ENCODE measurements around the gene KCNJ11.

Gene KCNJ11

DNA sequence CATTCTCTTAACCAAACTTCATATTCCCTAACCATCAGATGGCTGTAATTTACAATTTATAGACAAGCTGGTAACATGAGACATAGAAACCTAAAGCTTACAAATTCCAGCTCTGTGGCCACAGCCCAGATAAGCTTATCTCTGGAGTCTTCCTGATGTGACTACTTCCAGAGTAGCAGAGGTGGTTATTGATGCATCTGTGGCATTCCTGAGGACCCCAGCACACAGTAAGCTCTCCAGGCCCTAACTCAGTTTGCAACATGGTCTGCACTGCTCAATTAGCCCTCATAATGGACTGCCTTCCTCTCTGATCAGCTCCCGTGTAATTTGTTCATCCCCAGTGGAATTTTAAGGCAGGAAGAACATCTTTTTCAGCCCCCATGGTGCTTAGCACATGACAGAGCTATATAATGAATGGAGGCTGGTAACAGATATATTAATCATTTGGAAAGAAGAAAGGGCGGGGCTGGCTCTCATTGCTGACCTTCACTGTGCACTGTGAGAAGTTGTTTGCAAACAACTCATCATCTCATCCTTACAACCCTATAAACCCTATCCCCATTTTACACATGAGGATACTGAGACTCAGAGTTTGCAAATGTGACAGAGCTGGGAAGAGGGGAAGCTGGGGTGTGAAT is 30.1 kb upstream of the KCNJ11 start:
- Histone ChIP-seq H3K36me3 (ENCODE audit: control insufficient read depth, insufficient read depth, low read length) (no peaks in the 10 kb centered on the region), H3K27ac (ENCODE audit: low read depth, low read length) (no peak overlapping the region), H3K4me1 (ENCODE audit: control insufficient read depth, insufficient read depth, low read length) (0 out of 2 replicates have a peak, but pooled peaks cover 8% of the 10 kb centered on the region), H3K9me3 (ENCODE audit: control insufficient read depth, insufficient read depth, low read length) (no peaks in the 10 kb centered on the region), H3K4me3 (ENCODE audit: low read depth, low read length) (no peak overlapping the region), H3K27me3 (ENCODE audit: control insufficient read depth, insufficient read depth, low read length) (no peaks in the 10 kb centered on the region; the same call in 1 of the 2 replicates), H3K9ac (ENCODE audit: low read depth, low read length) (no peak overlapping the region)

DNA sequence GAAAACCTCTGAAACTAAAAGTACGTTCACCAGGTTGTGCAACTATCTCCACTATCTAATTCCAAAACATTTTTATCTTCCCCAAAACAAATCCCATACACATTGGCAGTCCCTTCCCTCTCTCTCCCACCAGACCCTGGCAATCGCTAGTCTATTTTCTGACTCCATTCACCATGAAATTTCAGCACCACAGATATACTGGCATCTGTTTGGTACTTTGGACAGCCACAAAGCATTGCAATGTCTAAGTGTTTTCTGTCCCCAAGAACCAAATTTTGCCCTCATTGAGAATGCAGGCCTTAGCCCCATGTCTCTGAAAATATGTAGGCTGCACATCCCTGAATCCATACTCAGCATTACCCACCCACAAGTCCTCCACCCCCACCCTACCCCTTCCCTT is 28.0 kb upstream of the KCNJ11 start:
- Histone ChIP-seq H3K27ac (ENCODE audit: low read depth, low read length) (no peak overlapping the region), H3K4me1 (ENCODE audit: control insufficient read depth, insufficient read depth, low read length) (0 out of 2 replicates have a peak, but pooled peaks cover 8% of the 10 kb centered on the region), H3K4me3 (ENCODE audit: low read depth, low read length) (no peak overlapping the region)

DNA sequence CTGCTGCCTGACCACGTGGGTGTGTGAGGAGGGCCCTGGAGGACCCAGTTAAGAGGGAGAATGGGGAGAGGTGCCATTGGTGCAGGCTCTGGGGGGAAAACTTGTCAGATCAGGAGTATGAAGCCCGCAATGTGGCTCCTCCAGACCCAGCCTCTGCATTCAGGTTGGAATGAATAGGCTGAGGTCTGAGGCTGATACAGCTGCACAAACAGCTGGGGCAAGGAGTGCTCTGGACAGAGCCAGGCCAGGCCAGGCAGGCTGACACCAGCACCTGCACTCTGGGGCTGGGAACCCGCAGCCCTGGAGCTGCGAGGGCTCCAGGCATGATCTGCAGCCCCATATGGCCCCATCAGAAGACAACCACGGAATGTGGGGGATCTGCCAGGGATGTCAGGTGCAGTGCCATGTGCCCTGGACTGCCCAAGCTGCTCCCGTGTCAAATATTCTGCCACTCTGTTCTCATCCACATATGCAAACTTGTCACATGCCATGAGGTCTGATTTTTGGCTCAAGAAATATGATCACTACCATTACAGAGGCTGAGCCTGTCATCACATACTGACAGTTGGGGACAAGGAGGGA is 27.2 kb upstream of the KCNJ11 start:
- Histone ChIP-seq H3K27ac (ENCODE audit: low read depth, low read length) (no peak overlapping the region), H3K9ac (ENCODE audit: low read depth, low read length) (no peak overlapping the region), H3K4me1 (ENCODE audit: control insufficient read depth, insufficient read depth, low read length) (0 out of 2 replicates have a peak, but pooled peaks cover 2% of the 10 kb centered on the region), H3K4me3 (ENCODE audit: low read depth, low read length) (no peak overlapping the region), H3K9me3 (ENCODE audit: control insufficient read depth, insufficient read depth, low read length) (no peaks in the 10 kb centered on the region), H3K36me3 (ENCODE audit: control insufficient read depth, insufficient read depth, low read length) (no peaks in the 10 kb centered on the region), H3K27me3 (ENCODE audit: control insufficient read depth, insufficient read depth, low read length) (no peaks in the 10 kb centered on the region; the same call in 1 of the 2 replicates)

More for the DNA sequence above, 28.0 kb upstream of the KCNJ11 start:
- Histone ChIP-seq H3K27me3 (ENCODE audit: control insufficient read depth, insufficient read depth, low read length) (no peaks in the 10 kb centered on the region; the same call in 1 of the 2 replicates), H3K36me3 (ENCODE audit: control insufficient read depth, insufficient read depth, low read length) (no peaks in the 10 kb centered on the region), H3K9me3 (ENCODE audit: control insufficient read depth, insufficient read depth, low read length) (no peaks in the 10 kb centered on the region), H3K9ac (ENCODE audit: low read depth, low read length) (no peak overlapping the region)

DNA sequence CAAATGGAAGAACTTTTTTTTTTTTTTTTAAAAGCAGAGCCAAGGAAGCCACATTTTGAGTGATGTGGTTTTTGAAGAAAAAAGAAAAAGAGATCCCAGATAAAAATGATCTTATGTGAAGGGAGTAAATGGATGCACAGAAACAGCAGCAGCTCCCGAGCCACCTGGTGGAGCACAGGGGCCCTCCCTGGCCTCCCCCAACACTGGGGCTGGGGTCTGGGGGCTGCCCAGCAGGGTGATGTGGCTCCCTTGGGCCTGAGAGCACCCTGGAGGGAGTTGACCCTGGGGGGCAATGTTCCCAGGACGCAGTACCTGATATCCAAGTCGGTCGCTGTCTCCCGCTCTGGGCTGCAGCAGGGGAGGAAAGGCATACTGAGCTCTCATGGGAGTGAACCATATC is 26.5 kb upstream of the KCNJ11 start:
- Histone ChIP-seq H3K27ac (ENCODE audit: low read depth, low read length) (no peak overlapping the region), H3K27me3 (ENCODE audit: control insufficient read depth, insufficient read depth, low read length) (no peaks in the 10 kb centered on the region; the same call in 1 of the 2 replicates), H3K36me3 (ENCODE audit: control insufficient read depth, insufficient read depth, low read length) (no peaks in the 10 kb centered on the region), H3K9ac (ENCODE audit: low read depth, low read length) (no peak overlapping the region), H3K4me1 (ENCODE audit: control insufficient read depth, insufficient read depth, low read length) (no peaks in the 10 kb centered on the region), H3K4me3 (ENCODE audit: low read depth, low read length) (no peak overlapping the region), H3K9me3 (ENCODE audit: control insufficient read depth, insufficient read depth, low read length) (no peaks in the 10 kb centered on the region)

DNA sequence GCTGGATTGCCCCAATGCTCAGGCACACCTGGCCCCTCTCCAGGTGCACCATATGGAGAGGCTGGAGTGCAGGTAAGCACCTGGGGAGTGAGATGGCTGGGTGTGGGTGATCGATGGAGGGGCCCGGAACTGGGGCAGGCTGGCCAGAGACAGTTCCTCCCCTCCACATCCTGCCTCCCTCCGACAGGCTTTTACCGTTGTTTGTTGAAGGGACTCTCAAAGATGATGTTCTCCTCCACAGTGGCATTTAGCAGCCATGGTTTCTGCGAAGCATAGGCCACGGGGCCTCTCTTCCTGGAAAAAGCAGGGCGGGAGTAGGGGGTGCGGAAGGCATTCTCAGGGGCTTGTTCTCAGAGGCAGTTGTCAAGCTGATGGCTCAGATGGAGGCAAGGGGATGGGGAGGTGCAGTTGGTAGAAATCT is 25.9 kb upstream of the KCNJ11 start:
- Histone ChIP-seq H3K4me3 (ENCODE audit: low read depth, low read length) (no peak overlapping the region), H3K27ac (ENCODE audit: low read depth, low read length) (no peak overlapping the region), H3K9ac (ENCODE audit: low read depth, low read length) (no peak overlapping the region), H3K4me1 (ENCODE audit: control insufficient read depth, insufficient read depth, low read length) (no peaks in the 10 kb centered on the region), H3K9me3 (ENCODE audit: control insufficient read depth, insufficient read depth, low read length) (no peaks in the 10 kb centered on the region), H3K27me3 (ENCODE audit: control insufficient read depth, insufficient read depth, low read length) (no peaks in the 10 kb centered on the region), H3K36me3 (ENCODE audit: control insufficient read depth, insufficient read depth, low read length) (no peaks in the 10 kb centered on the region)

DNA sequence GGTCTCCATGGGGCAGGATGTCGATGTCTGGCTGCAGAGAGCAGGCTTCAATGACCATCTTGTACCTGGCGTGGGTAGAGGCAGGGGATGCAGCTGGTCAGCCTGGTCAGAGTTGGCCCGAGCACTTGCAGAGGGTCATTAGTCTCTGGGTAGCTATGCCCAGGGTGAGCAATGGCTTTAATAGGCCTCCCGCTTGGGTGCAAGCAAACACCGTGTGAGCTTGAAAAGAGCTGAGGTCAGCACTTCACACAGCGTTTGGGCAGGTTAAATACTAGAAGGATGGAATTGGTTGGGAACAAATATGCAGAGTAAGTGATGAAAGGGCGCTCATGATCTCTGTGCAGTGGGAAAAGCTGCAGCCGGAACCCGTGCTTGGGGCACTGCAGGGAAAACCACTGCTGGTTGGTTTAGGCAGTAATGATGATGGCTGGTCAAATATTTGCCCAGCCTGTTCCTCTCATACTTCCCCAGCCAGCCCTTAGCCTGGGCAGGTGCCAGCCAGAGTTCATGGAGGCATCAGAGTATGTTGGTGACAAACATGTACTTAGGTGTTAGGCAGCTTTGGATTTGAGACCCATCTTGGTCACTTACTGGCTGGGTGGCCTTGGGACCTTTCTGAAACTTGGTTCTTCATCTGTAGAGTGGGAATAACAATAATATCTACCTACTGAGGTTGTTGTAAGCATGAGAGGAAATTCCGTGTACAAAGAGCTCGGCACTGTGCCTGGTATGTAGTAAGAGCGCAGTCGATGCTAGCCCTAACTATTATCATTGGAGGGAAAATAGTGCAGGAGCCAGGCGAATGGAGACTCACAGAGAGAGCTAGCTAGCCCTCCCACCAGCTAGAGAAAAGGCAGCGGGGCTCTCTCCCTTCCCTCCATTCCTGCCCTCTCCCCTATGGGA is 25.2 kb upstream of the KCNJ11 start:
- Histone ChIP-seq H3K27ac (ENCODE audit: low read depth, low read length) (no peak overlapping the region), H3K4me1 (ENCODE audit: control insufficient read depth, insufficient read depth, low read length) (no peaks in the 10 kb centered on the region), H3K9ac (ENCODE audit: low read depth, low read length) (no peak overlapping the region), H3K9me3 (ENCODE audit: control insufficient read depth, insufficient read depth, low read length) (no peaks in the 10 kb centered on the region), H3K4me3 (ENCODE audit: low read depth, low read length) (no peak overlapping the region), H3K36me3 (ENCODE audit: control insufficient read depth, insufficient read depth, low read length) (no peaks in the 10 kb centered on the region), H3K27me3 (ENCODE audit: control insufficient read depth, insufficient read depth, low read length) (no peaks in the 10 kb centered on the region)

DNA sequence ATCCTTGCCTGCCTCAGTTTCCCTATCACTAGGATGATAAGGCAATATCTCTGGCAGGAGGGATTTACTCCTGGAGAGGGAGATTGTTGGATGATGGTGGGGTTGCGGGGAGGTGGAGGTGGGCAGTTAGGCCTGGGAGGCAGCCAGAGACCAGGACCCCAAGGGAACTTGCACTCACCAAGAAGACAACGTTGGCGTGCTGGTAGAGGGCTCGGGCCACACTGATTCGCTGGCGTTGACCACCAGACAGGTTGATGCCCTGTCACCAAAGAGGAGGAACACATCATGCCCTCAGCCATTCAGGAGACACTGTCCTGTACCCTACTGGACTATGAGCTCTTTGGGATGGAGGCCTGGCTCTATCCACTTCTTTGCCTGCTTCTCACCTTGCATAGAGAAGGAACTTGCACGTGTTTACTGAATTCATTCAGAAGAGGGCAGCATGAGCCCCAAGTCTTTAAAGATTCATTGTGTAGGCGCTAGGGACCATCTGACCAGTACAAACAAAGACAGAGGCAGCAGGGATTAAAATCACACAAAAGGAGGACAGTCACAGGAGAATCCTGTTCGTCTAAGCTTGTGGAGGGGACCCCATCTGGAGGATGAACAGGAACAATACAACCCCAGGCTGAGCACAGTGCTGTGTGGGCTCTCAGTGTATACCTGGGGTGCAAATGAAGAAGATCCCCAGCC is 24.2 kb upstream of the KCNJ11 start:
- H3K27me3 ChIP-seq (ENCODE audit: control insufficient read depth, insufficient read depth, low read length) = no peaks in the 10 kb centered on the region
- H3K27ac ChIP-seq (ENCODE audit: low read depth, low read length) = no peak overlapping the region
- no peak overlapping the region for H3K9ac ChIP-seq (ENCODE audit: low read depth, low read length)
- H3K36me3 ChIP-seq (ENCODE audit: control insufficient read depth, insufficient read depth, low read length) = no peaks in the 10 kb centered on the region
- no peak overlapping the region for H3K4me3 ChIP-seq (ENCODE audit: low read depth, low read length)
- no peaks in the 10 kb centered on the region for H3K9me3 ChIP-seq (ENCODE audit: control insufficient read depth, insufficient read depth, low read length)
- no peaks in the 10 kb centered on the region for H3K4me1 ChIP-seq (ENCODE audit: control insufficient read depth, insufficient read depth, low read length)

DNA sequence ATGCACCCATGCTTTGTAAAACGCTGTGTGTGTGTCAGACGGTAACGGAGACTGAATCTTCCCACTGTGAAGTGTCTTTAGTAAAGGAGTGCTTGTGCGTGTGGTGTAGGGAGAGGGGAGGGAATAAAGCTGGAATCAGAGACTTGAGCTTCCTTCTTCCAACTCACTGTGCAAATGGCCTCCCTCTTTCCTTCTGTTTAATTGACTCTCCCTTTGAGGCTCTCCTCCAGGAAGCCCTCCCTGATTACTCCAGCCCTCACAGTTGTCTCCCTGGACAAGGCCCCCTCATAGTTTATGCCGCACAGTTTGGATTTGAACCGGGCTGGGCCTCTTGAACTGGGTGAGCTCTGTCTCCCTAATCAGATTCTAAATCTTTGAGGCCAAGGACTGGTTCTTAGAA is 23.0 kb upstream of the KCNJ11 start:
- H3K27ac ChIP-seq (ENCODE audit: low read depth, low read length) = no peak overlapping the region
- H3K27me3 ChIP-seq (ENCODE audit: control insufficient read depth, insufficient read depth, low read length) = no peaks in the 10 kb centered on the region
- no peaks in the 10 kb centered on the region for H3K4me1 ChIP-seq (ENCODE audit: control insufficient read depth, insufficient read depth, low read length)
- H3K9me3 ChIP-seq (ENCODE audit: control insufficient read depth, insufficient read depth, low read length) = no peaks in the 10 kb centered on the region
- no peak overlapping the region for H3K4me3 ChIP-seq (ENCODE audit: low read depth, low read length)
- H3K36me3 ChIP-seq (ENCODE audit: control insufficient read depth, insufficient read depth, low read length) = no peaks in the 10 kb centered on the region
- no peak overlapping the region for H3K9ac ChIP-seq (ENCODE audit: low read depth, low read length)

DNA sequence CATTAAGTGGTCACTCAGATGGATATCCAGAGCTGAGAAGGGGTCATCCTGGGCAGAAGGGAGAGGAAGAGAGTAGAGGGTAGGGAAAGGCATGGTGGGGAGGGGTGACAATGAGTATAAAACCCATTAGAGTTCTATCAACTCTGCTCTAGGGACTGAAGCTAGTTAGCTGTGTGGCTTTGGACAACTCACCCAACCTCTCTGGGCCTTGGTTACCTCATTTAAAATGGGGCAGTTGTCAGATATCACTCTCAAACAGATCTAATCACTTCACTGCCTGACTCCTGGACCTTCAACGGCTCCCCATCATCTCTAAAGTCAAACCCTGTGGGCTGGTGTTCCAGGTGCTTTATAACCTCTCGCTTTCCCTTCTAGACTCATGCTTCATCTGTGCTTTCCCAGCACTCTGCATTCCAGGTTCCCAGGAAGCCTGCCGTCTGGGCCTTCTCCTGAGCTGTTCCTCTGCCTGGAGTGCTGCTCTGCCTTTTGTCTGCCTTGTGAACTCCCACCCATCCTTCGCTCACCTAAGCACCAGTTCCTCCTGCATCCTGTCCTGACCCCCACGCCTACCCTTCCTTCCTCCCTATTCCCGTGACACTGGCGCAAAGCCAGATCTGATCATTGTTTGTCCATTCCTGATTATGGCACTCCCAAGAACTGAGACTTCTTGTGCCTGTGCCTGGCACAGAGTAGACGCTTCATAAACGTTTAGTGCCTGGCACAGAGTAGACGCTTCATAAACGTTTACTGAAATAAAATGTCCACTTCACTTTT is 22.3 kb upstream of the KCNJ11 start:
- Histone ChIP-seq H3K27me3 (ENCODE audit: control insufficient read depth, insufficient read depth, low read length) (no peaks in the 10 kb centered on the region), H3K4me3 (ENCODE audit: low read depth, low read length) (no peak overlapping the region), H3K27ac (ENCODE audit: low read depth, low read length) (no peak overlapping the region), H3K9ac (ENCODE audit: low read depth, low read length) (no peak overlapping the region), H3K36me3 (ENCODE audit: control insufficient read depth, insufficient read depth, low read length) (no peaks in the 10 kb centered on the region), H3K4me1 (ENCODE audit: control insufficient read depth, insufficient read depth, low read length) (no peaks in the 10 kb centered on the region), H3K9me3 (ENCODE audit: control insufficient read depth, insufficient read depth, low read length) (no peaks in the 10 kb centered on the region)

DNA sequence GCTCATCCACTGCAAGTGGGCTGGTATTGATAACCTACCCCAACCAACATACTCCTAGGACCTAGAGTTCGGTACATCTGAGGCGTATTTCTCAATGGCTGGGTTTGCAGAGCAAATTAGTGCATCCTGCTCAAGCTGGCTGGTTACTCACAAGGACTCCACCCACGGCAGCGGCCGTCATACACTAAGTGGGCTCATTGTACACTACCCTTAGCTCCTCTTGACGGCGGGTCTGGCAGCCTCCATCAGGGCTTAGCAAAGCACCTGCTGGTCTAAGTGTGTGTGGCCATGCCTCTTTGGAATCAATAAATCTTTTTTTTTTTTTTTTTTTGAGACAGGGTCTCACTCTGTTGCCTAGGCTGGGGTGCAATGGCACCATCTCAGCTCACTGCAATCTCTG is 20.2 kb upstream of the KCNJ11 start:
- H3K9ac ChIP-seq (ENCODE audit: low read depth, low read length) = no peak overlapping the region
- no peaks in the 10 kb centered on the region for H3K36me3 ChIP-seq (ENCODE audit: control insufficient read depth, insufficient read depth, low read length)
- H3K9me3 ChIP-seq (ENCODE audit: control insufficient read depth, insufficient read depth, low read length) = no peaks in the 10 kb centered on the region
- H3K4me1 ChIP-seq (ENCODE audit: control insufficient read depth, insufficient read depth, low read length) = no peaks in the 10 kb centered on the region; the same call in 1 of the 2 replicates
- no peak overlapping the region for H3K4me3 ChIP-seq (ENCODE audit: low read depth, low read length)
- no peaks in the 10 kb centered on the region for H3K27me3 ChIP-seq (ENCODE audit: control insufficient read depth, insufficient read depth, low read length)
- no peak overlapping the region for H3K27ac ChIP-seq (ENCODE audit: low read depth, low read length)
